ENCODE results near the gene PPP1R12B. TPM values are rescaled to one million over a fixed set of nuclear protein-coding genes. Genes with fewer than 3 reads are reported as not detected.
"Not testable (repeated sequence)": the region's sequence is repeated elsewhere in the genome, so short reads cannot be mapped to it uniquely, and the experiment has no call there.

The PPP1R12B gene
- total and polyA plus RNA-seq, 12 donors: 16.5 to 969 (median 604) TPM

GRCh38 chr1:202471246-202471645, 122.7 kb downstream of the PPP1R12B start:
- Histone ChIP-seq H3K27me3 (peaks cover 0 to 72% (median 0%) of the 10 kb centered on the region in 7 donors), H3K4me3 (no peak overlapping the region), H3K27ac (peak overlapping the region in 3 of 10 donors; percentile 15 to 67 (median 57)), H3K9me3 (no peaks in the 10 kb centered on the region), H3K36me3 (peaks cover 0 to 12% (median 0%) of the 10 kb centered on the region in 9 donors), H3K4me1 (peaks cover 0 to 33% (median 11%) of the 10 kb centered on the region in 9 donors)
- intact Hi-C loops (cut with DNase I): no loop called here
- ATAC-seq (no peak), DNase-seq (no peak)
- TF ChIP-seq CTCF (IDR thresholded peaks at IDR 0.05): no peak
- WGBS, 2 donors: 39 to 71% methylated on average over 3 of the region's 3 CpGs

- H3K4me3 ChIP-seq: peak overlapping the region in 2 of 10 donors; percentile 0 to 8
- H3K36me3 ChIP-seq: peaks cover 0 to 12% (median 0%) of the 10 kb centered on the region in 9 donors
- ATAC-seq: peak in 6 of 8 donors; percentile 46 to 80 (median 60)
- 49 to 70% methylated on average over 2 of the region's 2 CpGs for WGBS, 2 donors
- intact Hi-C loops (cut with DNase I); DNase-seq; H3K9me3 ChIP-seq: not testable (repeated sequence)
- peak overlapping the region in 8 of 10 donors; percentile 5 to 75 (median 42) for H3K27ac ChIP-seq
- H3K4me1 ChIP-seq: peaks cover 0 to 38% (median 8%) of the 10 kb centered on the region in 9 donors
- peaks cover 0 to 79% (median 0%) of the 10 kb centered on the region in 7 donors for H3K27me3 ChIP-seq
These were observed 124.0 kb downstream of the PPP1R12B start for GRCh38 chr1:202472347-202473124.

GRCh38 chr1:202473266-202474045, 125.0 kb downstream of the PPP1R12B start:
- Histone ChIP-seq H3K27me3 (peaks cover 0 to 88% (median 0%) of the 10 kb centered on the region in 7 donors), H3K4me1 (peaks cover 0 to 43% (median 13%) of the 10 kb centered on the region in 9 donors), H3K27ac (peak overlapping the region in 6 of 10 donors; percentile 10 to 75 (median 58)), H3K36me3 (peaks cover 0 to 12% (median 0%) of the 10 kb centered on the region in 9 donors)
- H3K4me3 ChIP-seq; DNase-seq; H3K9me3 ChIP-seq; intact Hi-C loops (cut with DNase I): not testable (repeated sequence)
- peak; percentile 40 to 81 (median 73) for ATAC-seq
- WGBS, 2 donors: 48 to 69% methylated on average over 6 of the region's 6 CpGs

- intact Hi-C loops (cut with DNase I); H3K36me3 ChIP-seq; DNase-seq; H3K4me3 ChIP-seq; H3K9me3 ChIP-seq: not testable (repeated sequence)
- Histone ChIP-seq H3K27me3 (peaks cover 0 to 91% (median 0%) of the 10 kb centered on the region in 7 donors), H3K4me1 (peaks cover 0 to 59% (median 30%) of the 10 kb centered on the region in 9 donors), H3K27ac (peak overlapping the region in 6 of 10 donors; percentile 1 to 50 (median 40))
- peak in 2 of 8 donors; percentile 36 to 45 for ATAC-seq
These were observed 131.2 kb downstream of the PPP1R12B start for GRCh38 chr1:202479661-202480060.

- DNase-seq; H3K4me3 ChIP-seq; H3K36me3 ChIP-seq; intact Hi-C loops (cut with DNase I); ATAC-seq; H3K27ac ChIP-seq: not testable (repeated sequence)
- H3K4me1 ChIP-seq: peaks cover 0 to 52% (median 30%) of the 10 kb centered on the region in 9 donors
- H3K27me3 ChIP-seq: peaks cover 0 to 91% (median 0%) of the 10 kb centered on the region in 7 donors
- peaks cover 0 to 12% (median 0%) of the 10 kb centered on the region in 11 donors for H3K9me3 ChIP-seq
These were observed 132.1 kb downstream of the PPP1R12B start for GRCh38 chr1:202480640-202481039.

GRCh38 chr1:202483362-202483761, 134.9 kb downstream of the PPP1R12B start:
- peaks cover 0 to 12% (median 0%) of the 10 kb centered on the region in 11 donors for H3K9me3 ChIP-seq
- intact Hi-C loops (cut with DNase I); DNase-seq; H3K4me3 ChIP-seq: not testable (repeated sequence)
- WGBS, 2 donors: 27 to 52% methylated on average over 2 of the region's 2 CpGs
- peaks cover 0 to 91% (median 0%) of the 10 kb centered on the region in 7 donors for H3K27me3 ChIP-seq
- H3K36me3 ChIP-seq: peaks cover 0 to 22% (median under 1%) of the 10 kb centered on the region in 9 donors
- peak overlapping the region in 2 of 10 donors; percentile 23 to 27 for H3K27ac ChIP-seq
- H3K4me1 ChIP-seq: peaks cover 0 to 49% (median 20%) of the 10 kb centered on the region in 9 donors
- peak in 1 of 8 donors; percentile 26 for ATAC-seq

- DNase-seq; ATAC-seq; H3K4me3 ChIP-seq; intact Hi-C loops (cut with DNase I): not testable (repeated sequence)
- H3K36me3 ChIP-seq: peaks cover 0 to 29% (median 7%) of the 10 kb centered on the region in 9 donors
- peaks cover 0 to 55% (median 17%) of the 10 kb centered on the region in 9 donors for H3K4me1 ChIP-seq
- H3K27me3 ChIP-seq: peaks cover 0 to 91% (median 0%) of the 10 kb centered on the region in 7 donors
- WGBS, 2 donors: 47 to 61% methylated on average over 2 of the region's 2 CpGs
- peaks cover 0 to 12% (median 0%) of the 10 kb centered on the region in 11 donors for H3K9me3 ChIP-seq
- peak overlapping the region in 1 of 10 donors; percentile 23 for H3K27ac ChIP-seq
These were observed 135.5 kb downstream of the PPP1R12B start for GRCh38 chr1:202484032-202484431.

- Histone ChIP-seq H3K4me1 (peaks cover 0 to 47% (median 9%) of the 10 kb centered on the region in 9 donors), H3K27me3 (peaks cover 0 to 91% (median 0%) of the 10 kb centered on the region in 7 donors), H3K9me3 (peaks cover 0 to 12% (median 0%) of the 10 kb centered on the region in 11 donors), H3K36me3 (peaks cover 0 to 37% (median 10%) of the 10 kb centered on the region in 9 donors)
- ATAC-seq: peak in 5 of 8 donors; percentile 7 to 55 (median 33)
- H3K27ac ChIP-seq; intact Hi-C loops (cut with DNase I); H3K4me3 ChIP-seq; DNase-seq: not testable (repeated sequence)
- WGBS, 2 donors: 52 to 82% methylated on average over 3 of the region's 3 CpGs
These were observed 136.3 kb downstream of the PPP1R12B start for GRCh38 chr1:202484820-202485219.

- peaks cover 0 to 85% (median 0%) of the 10 kb centered on the region in 7 donors for H3K27me3 ChIP-seq
- intact Hi-C loops (cut with DNase I): not testable (repeated sequence)
These were observed 139.7 kb downstream of the PPP1R12B start for GRCh38 chr1:202488178-202488649.

More at GRCh38 chr1:202488178-202488649, 139.7 kb downstream of the PPP1R12B start:
- peaks cover 0 to 12% (median 0%) of the 10 kb centered on the region in 11 donors for H3K9me3 ChIP-seq
- H3K4me1 ChIP-seq: peaks cover 0 to 33% (median 5%) of the 10 kb centered on the region in 9 donors
- not testable (repeated sequence) for ATAC-seq, DNase-seq, H3K4me3 ChIP-seq, H3K27ac ChIP-seq
- WGBS, 2 donors: 67 to 68% methylated on average over 6 of the region's 6 CpGs
- H3K36me3 ChIP-seq: peaks cover 0 to 61% (median 18%) of the 10 kb centered on the region in 9 donors
